ENCODE data around the gene CEMIP2. TPM values are rescaled to one million over a fixed set of nuclear protein-coding genes. Genes with fewer than 3 reads are reported as not detected.

Gene CEMIP2
- polyA plus RNA-seq, 3 donors, result 11.6 to 58.7 (median 21.4) TPM

DNA sequence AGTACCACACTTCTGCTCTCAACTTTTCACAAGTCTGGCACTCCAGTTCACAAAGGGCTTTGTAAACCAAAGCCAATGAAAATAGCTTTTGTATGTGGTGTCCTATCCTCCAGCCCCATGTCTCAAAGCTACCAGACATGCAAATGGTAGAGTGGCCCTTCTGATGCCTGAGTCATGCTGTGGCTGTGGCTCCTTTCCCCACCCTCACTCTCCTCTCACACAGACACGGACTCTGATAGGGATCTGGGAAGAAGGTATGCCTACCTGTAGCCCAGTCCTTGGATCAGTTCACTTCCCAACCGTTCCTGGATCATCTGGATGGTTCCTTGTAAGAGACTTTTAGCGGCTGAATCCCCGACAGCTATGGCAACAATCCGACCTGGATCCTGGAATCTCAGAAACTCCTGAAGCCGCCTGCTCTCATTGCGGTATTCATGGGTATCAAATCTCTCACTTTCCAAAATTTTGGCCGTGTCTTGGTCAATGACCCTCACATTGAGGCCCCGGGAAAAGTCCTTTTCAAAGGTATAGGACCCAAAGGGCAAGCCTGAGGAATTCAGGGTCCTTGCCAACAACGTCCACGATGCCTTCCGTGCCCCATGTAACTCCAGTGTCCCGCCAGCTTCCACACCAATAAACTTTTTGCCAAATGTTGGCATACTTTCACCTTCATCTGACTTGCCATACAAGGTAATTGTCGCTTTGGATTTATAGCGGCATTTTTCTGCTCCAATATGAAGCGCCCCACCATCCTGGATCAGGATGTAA is 23.4 kb downstream of the CEMIP2 start:
- DNase-seq, result no peak
- Histone ChIP-seq H3K27ac (ENCODE audit: low read depth in 1 of 2, low read length in 2 of 2) (peak overlapping the region in 1 of 2 donors; percentile 75), H3K4me2 (replicated peaks; ENCODE audit: extremely low read depth, low read length, poor library complexity, severe bottlenecking) (no peak overlapping the region), H2AFZ (ENCODE audit: insufficient read depth, low read depth, low read length, poor library complexity, severe bottlenecking) (no peak overlapping the region), H3K4me1 (ENCODE audit: control insufficient read depth in 1 of 2, insufficient read depth in 2 of 2, low read length in 2 of 2) (peaks cover 73 to 82% of the 10 kb centered on the region in 2 donors), H3K36me3 (replicated peaks in 1 of 2; ENCODE audit: control insufficient read depth in 1 of 2, insufficient read depth in 2 of 2, low read length in 2 of 2) (peaks cover 4 to 13% of the 10 kb centered on the region in 2 donors), H3K79me2 (ENCODE audit: insufficient read depth, low read length) (peaks cover 19% of the 10 kb centered on the region), H3K9me3 (replicated peaks in 1 of 2; ENCODE audit: control insufficient read depth in 1 of 2, insufficient read depth in 1 of 2, low read length in 2 of 2) (no peaks in the 10 kb centered on the region), H3K27me3 (ENCODE audit: control insufficient read depth in 2 of 2, insufficient read depth in 2 of 2, low read length in 2 of 2) (no peaks in the 10 kb centered on the region), H3K9ac (ENCODE audit: insufficient read depth, low read length, poor library complexity, severe bottlenecking) (no peak overlapping the region), H4K20me1 (ENCODE audit: insufficient read depth, low read length) (peaks cover 8% of the 10 kb centered on the region), H3K4me3 (replicated peaks in 1 of 3; ENCODE audit: low read depth in 2 of 3, low read length in 3 of 3) (peak overlapping the region in 1 of 3 experiments; percentile 42)
- H3K4me3 Mint-ChIP-seq, result no peak overlapping the region
- peak overlapping the region in 6 of 7 donors; percentile 15 to 87 (median 80) for H3K27ac Mint-ChIP-seq
- H3K4me1 Mint-ChIP-seq, result peaks cover 75% of the 10 kb centered on the region
- H3K9me3 Mint-ChIP-seq, result peaks cover 0 to 3% (median 0%) of the 10 kb centered on the region in 7 donors
- intact Hi-C loops (cut with micrococcal nuclease), result loop anchor here in 1 of 2 donors (10.0 kb wide), 1 partner anchor 60 kb away; no protein-coding TSS in a partner anchor
- TF ChIP-seq, protein P1, sequence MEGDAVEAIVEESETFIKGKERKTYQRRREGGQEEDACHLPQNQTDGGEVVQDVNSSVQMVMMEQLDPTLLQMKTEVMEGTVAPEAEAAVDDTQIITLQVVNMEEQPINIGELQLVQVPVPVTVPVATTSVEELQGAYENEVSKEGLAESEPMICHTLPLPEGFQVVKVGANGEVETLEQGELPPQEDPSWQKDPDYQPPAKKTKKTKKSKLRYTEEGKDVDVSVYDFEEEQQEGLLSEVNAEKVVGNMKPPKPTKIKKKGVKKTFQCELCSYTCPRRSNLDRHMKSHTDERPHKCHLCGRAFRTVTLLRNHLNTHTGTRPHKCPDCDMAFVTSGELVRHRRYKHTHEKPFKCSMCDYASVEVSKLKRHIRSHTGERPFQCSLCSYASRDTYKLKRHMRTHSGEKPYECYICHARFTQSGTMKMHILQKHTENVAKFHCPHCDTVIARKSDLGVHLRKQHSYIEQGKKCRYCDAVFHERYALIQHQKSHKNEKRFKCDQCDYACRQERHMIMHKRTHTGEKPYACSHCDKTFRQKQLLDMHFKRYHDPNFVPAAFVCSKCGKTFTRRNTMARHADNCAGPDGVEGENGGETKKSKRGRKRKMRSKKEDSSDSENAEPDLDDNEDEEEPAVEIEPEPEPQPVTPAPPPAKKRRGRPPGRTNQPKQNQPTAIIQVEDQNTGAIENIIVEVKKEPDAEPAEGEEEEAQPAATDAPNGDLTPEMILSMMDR (IDR thresholded peaks at IDR 0.05), result no peak
- peaks cover 0 to 1% (median 0%) of the 10 kb centered on the region in 3 donors for H3K27me3 Mint-ChIP-seq (ENCODE audit: low read depth in 3 of 3)
- peaks cover 26 to 36% of the 10 kb centered on the region in 2 donors for H3K36me3 Mint-ChIP-seq
- WGBS (ENCODE audit: insufficient coverage), result over 99% methylated on average over 12 of the region's 16 CpGs

DNA sequence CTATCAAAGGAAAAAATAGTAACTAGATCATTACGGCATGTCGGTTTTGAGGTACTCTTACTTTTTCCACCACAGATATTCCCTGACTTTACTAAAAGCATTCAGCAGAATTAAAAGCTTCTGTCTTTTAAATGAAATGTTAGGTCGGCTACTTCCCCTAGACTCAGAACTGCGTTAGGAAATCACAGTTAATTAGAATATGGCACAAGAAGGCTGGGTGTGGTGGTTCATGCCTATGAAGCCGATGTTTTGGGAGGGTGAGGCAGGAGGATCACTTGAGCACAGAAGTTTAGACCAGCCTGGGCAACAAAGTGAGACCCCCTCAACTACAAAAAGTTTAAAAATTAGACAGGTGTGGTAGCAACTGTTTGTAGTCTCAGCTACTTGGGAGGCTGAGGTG is 24.4 kb downstream of the CEMIP2 start:
- peak overlapping the region in 1 of 3 experiments; percentile 42 for H3K4me3 ChIP-seq (replicated peaks in 1 of 3; ENCODE audit: low read depth in 2 of 3, low read length in 3 of 3)
- Mint-ChIP-seq H3K4me3 (peak overlapping the region in 1 of 2 donors; percentile 62), H3K4me1 (peaks cover 69% of the 10 kb centered on the region), H3K27ac (peak overlapping the region; percentile 79 to 90 (median 86)), H3K27me3 (ENCODE audit: low read depth in 3 of 3) (no peaks in the 10 kb centered on the region), H3K9me3 (peaks cover 0 to 3% (median 0%) of the 10 kb centered on the region in 7 donors), H3K36me3 (peaks cover 34 to 42% of the 10 kb centered on the region in 2 donors)
- H3K9ac ChIP-seq (ENCODE audit: insufficient read depth, low read length, poor library complexity, severe bottlenecking), result no peak overlapping the region
- no peak overlapping the region for H2AFZ ChIP-seq (ENCODE audit: insufficient read depth, low read depth, low read length, poor library complexity, severe bottlenecking)
- H4K20me1 ChIP-seq (ENCODE audit: insufficient read depth, low read length), result peaks cover 3% of the 10 kb centered on the region
- no peaks in the 10 kb centered on the region for H3K27me3 ChIP-seq (ENCODE audit: control insufficient read depth in 2 of 2, insufficient read depth in 2 of 2, low read length in 2 of 2)
- H3K79me2 ChIP-seq (ENCODE audit: insufficient read depth, low read length), result peaks cover 11% of the 10 kb centered on the region
- no CpG with 5 or more reads among the region's 5 CpGs for WGBS (ENCODE audit: insufficient coverage)
- peak; percentile 39 to 68 (median 46) for DNase-seq
- H3K27ac ChIP-seq (ENCODE audit: low read depth in 1 of 2, low read length in 2 of 2), result peak overlapping the region; percentile 43 to 75
- H3K9me3 ChIP-seq (replicated peaks in 1 of 2; ENCODE audit: control insufficient read depth in 1 of 2, insufficient read depth in 1 of 2, low read length in 2 of 2), result no peaks in the 10 kb centered on the region
- H3K4me1 ChIP-seq (ENCODE audit: control insufficient read depth in 1 of 2, insufficient read depth in 2 of 2, low read length in 2 of 2), result peaks cover 67 to 72% of the 10 kb centered on the region in 2 donors
- intact Hi-C loops (cut with micrococcal nuclease), result loop anchor here in 1 of 2 donors (10.0 kb wide), 1 partner anchor 59 kb away; no protein-coding TSS in a partner anchor
- TF ChIP-seq, protein P1 (IDR thresholded peaks at IDR 0.05), result no peak
- H3K4me2 ChIP-seq (replicated peaks; ENCODE audit: extremely low read depth, low read length, poor library complexity, severe bottlenecking), result peak overlapping the region; percentile 57
- H3K36me3 ChIP-seq (replicated peaks in 1 of 2; ENCODE audit: control insufficient read depth in 1 of 2, insufficient read depth in 2 of 2, low read length in 2 of 2), result peaks cover 10 to 23% of the 10 kb centered on the region in 2 donors
